ENCODE measurements around the gene MPC1. TPM values are rescaled to one million over a fixed set of nuclear protein-coding genes. Genes with fewer than 3 reads are reported as not detected.

MPC1 gene
- total and polyA plus RNA-seq, 2 donors from 2014 or later = 74.1 to 313 TPM

DNA sequence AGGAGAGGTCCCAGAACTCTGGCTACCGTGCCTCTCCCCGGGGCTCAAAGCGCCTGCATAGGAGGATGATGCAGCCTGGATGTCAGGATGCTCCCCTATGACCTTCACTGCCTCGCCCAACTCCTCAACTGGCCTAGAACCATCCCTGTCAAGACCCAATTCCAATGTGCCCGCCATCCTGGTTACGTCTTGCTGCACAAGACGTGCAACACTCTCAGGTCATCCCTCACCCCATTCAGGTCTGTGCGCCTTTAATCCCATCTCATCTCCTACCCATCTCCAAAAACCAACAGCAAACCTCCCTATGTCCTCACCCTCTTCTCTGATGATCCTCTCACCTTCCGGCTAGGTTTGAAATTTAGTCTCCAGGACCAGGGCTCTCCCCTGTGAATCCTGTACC is 43.9 kb downstream of the MPC1 start:
- TF ChIP-seq, protein P1, sequence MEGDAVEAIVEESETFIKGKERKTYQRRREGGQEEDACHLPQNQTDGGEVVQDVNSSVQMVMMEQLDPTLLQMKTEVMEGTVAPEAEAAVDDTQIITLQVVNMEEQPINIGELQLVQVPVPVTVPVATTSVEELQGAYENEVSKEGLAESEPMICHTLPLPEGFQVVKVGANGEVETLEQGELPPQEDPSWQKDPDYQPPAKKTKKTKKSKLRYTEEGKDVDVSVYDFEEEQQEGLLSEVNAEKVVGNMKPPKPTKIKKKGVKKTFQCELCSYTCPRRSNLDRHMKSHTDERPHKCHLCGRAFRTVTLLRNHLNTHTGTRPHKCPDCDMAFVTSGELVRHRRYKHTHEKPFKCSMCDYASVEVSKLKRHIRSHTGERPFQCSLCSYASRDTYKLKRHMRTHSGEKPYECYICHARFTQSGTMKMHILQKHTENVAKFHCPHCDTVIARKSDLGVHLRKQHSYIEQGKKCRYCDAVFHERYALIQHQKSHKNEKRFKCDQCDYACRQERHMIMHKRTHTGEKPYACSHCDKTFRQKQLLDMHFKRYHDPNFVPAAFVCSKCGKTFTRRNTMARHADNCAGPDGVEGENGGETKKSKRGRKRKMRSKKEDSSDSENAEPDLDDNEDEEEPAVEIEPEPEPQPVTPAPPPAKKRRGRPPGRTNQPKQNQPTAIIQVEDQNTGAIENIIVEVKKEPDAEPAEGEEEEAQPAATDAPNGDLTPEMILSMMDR (IDR thresholded peaks at IDR 0.05; ENCODE audit: borderline replicate concordance, extremely low read depth, insufficient read depth) = no peak
- Histone ChIP-seq H3K9me3 (ENCODE audit: control insufficient read depth in 2 of 3, insufficient read depth in 1 of 3, low read length in 3 of 3) (no peaks in the 10 kb centered on the region), H3K9ac (ENCODE audit: low read length in 3 of 3) (no peak overlapping the region), H3K36me3 (ENCODE audit: control insufficient read depth in 2 of 3, insufficient read depth in 3 of 3, low read length in 3 of 3) (peaks cover 0 to 15% (median 2%) of the 10 kb centered on the region in 3 donors), H3K4me1 (ENCODE audit: control insufficient read depth in 2 of 3, insufficient read depth in 2 of 3, low read depth in 1 of 3, low read length in 3 of 3) (peaks cover 3 to 26% (median 9%) of the 10 kb centered on the region in 3 donors), H3K27me3 (ENCODE audit: control insufficient read depth, insufficient read depth, low read length) (no peaks in the 10 kb centered on the region), H3K4me3 (ENCODE audit: low read length in 3 of 3) (no peak overlapping the region), H3K27ac (ENCODE audit: low read depth in 2 of 2, low read length in 2 of 2) (no peak overlapping the region)
- FAIRE-seq (no peak), DNase-seq (no peak)
- intact Hi-C loops (cut with DNase I) = no loop called here

GRCh38 chr6:166336847-166337246 is 45.9 kb downstream of the MPC1 start:
- Histone ChIP-seq H3K9me3 (ENCODE audit: control insufficient read depth in 2 of 3, insufficient read depth in 1 of 3, low read length in 3 of 3) (no peaks in the 10 kb centered on the region), H3K4me3 (ENCODE audit: low read length in 3 of 3) (no peak overlapping the region), H3K9ac (ENCODE audit: low read length in 3 of 3) (no peak overlapping the region), H3K27me3 (ENCODE audit: control insufficient read depth, insufficient read depth, low read length) (no peaks in the 10 kb centered on the region), H3K27ac (ENCODE audit: low read depth in 2 of 2, low read length in 2 of 2) (no peak overlapping the region), H3K36me3 (ENCODE audit: control insufficient read depth in 2 of 3, insufficient read depth in 3 of 3, low read length in 3 of 3) (peaks cover 0 to 15% (median 2%) of the 10 kb centered on the region in 3 donors), H3K4me1 (ENCODE audit: control insufficient read depth in 2 of 3, insufficient read depth in 2 of 3, low read depth in 1 of 3, low read length in 3 of 3) (peaks cover 0 to 24% (median 3%) of the 10 kb centered on the region in 3 donors)
- TF ChIP-seq, protein P1 (IDR thresholded peaks at IDR 0.05; ENCODE audit: borderline replicate concordance, extremely low read depth, insufficient read depth) = no peak
- FAIRE-seq (no peak), DNase-seq (no peak)
- intact Hi-C loops (cut with DNase I) = no loop called here

- FAIRE-seq (no peak), DNase-seq (no peak)
- Histone ChIP-seq H3K4me3 (ENCODE audit: low read length in 3 of 3) (no peak overlapping the region), H3K4me1 (ENCODE audit: control insufficient read depth in 2 of 3, insufficient read depth in 2 of 3, low read depth in 1 of 3, low read length in 3 of 3) (peaks cover 0 to 21% (median 1%) of the 10 kb centered on the region in 3 donors), H3K9ac (ENCODE audit: low read length in 3 of 3) (no peak overlapping the region), H3K27ac (ENCODE audit: low read depth in 2 of 2, low read length in 2 of 2) (no peak overlapping the region), H3K9me3 (ENCODE audit: control insufficient read depth in 2 of 3, insufficient read depth in 1 of 3, low read length in 3 of 3) (no peaks in the 10 kb centered on the region), H3K36me3 (ENCODE audit: control insufficient read depth in 2 of 3, insufficient read depth in 3 of 3, low read length in 3 of 3) (peaks cover 0 to 15% (median 2%) of the 10 kb centered on the region in 3 donors), H3K27me3 (ENCODE audit: control insufficient read depth, insufficient read depth, low read length) (no peaks in the 10 kb centered on the region)
- TF ChIP-seq, protein P1 (IDR thresholded peaks at IDR 0.05; ENCODE audit: borderline replicate concordance, extremely low read depth, insufficient read depth) = no peak
- intact Hi-C loops (cut with DNase I) = no loop called here
Observed at GRCh38 chr6:166335378-166336302, 47.1 kb downstream of the MPC1 start.

All from kidney (tissue), 14 donors.